ENCODE results near the gene MOB2. TPM values are rescaled to one million over a fixed set of nuclear protein-coding genes. Genes with fewer than 3 reads are reported as not detected.

Gene MOB2
- total RNA-seq, 1 experiment from 2014 or later = 22.7 TPM

- Histone ChIP-seq H3K27ac (ENCODE audit: insufficient read length, low read depth, low read length) (no peak overlapping the region), H3K56ac (ENCODE audit: insufficient read length, low read depth, low read length) (no peak overlapping the region), H4K8ac (replicated peaks; ENCODE audit: insufficient read length, low read depth, low read length) (no peak overlapping the region), H3K27me3 (ENCODE audit: insufficient read depth, low read length) (no peaks in the 10 kb centered on the region), H3K4ac (ENCODE audit: low read depth, low read length) (no peak overlapping the region), H2BK120ac (ENCODE audit: low read depth, low read length, poor library complexity, severe bottlenecking) (no peak overlapping the region), H3K4me2 (ENCODE audit: insufficient read depth, insufficient read length, low read length) (no peak overlapping the region), H3K18ac (ENCODE audit: insufficient read length, low read depth, low read length) (no peak overlapping the region), H2BK12ac (ENCODE audit: insufficient read length, low read depth, low read length) (no peak overlapping the region), H3K14ac (ENCODE audit: insufficient read depth, low read length) (no peak overlapping the region), H3K9me3 (ENCODE audit: control insufficient read depth, low read depth, low read length) (no peaks in the 10 kb centered on the region), H4K20me1 (ENCODE audit: control insufficient read depth, insufficient read depth, insufficient read length) (peaks cover 2% of the 10 kb centered on the region), H2AFZ (ENCODE audit: low read length) (no peak overlapping the region), H3K23ac (ENCODE audit: insufficient read length, low read depth, low read length) (no peak overlapping the region), H3T11ph (ENCODE audit: low read length) (no peak overlapping the region), H3K9ac (ENCODE audit: extremely low read depth, insufficient read length, low read length) (no peak overlapping the region), H2BK20ac (ENCODE audit: low read depth, low read length, poor library complexity, severe bottlenecking) (no peak overlapping the region), H2BK5ac (ENCODE audit: insufficient read length, low read length) (no peak overlapping the region), H3K79me2 (ENCODE audit: insufficient read depth, low read length) (no peaks in the 10 kb centered on the region), H4K91ac (ENCODE audit: insufficient read length, low read depth, low read length) (no peak overlapping the region), H3K79me1 (ENCODE audit: insufficient read depth, low read depth, low read length, poor library complexity, severe bottlenecking) (no peaks in the 10 kb centered on the region), H2AK5ac (ENCODE audit: insufficient read length, low read length) (no peak overlapping the region), H2BK15ac (ENCODE audit: low read depth, low read length) (no peak overlapping the region), H4K5ac (ENCODE audit: insufficient read length, low read depth, low read length) (no peak overlapping the region), H3K4me1 (ENCODE audit: insufficient read depth, low read length) (no peaks in the 10 kb centered on the region), H3K23me2 (ENCODE audit: insufficient read length, low read depth, low read length, poor library complexity, severe bottlenecking) (no peaks in the 10 kb centered on the region)
- peaks cover 0 to 10% of the 10 kb centered on the region in 2 experiments; a peak in 2 of 4 replicates for H3K4me1 Mint-ChIP-seq
- H3K27ac Mint-ChIP-seq = no peak overlapping the region
- DNase-seq = no peak
- no peak for TF ChIP-seq CTCF (conservative IDR thresholded peaks at IDR 0.05)
- WGBS (ENCODE audit: extremely low coverage, insufficient read length, low lambda C conversion rate) = no CpG with 5 or more reads among the region's 21 CpGs
- peaks cover 0 to 8% (median 6%) of the 10 kb centered on the region in 3 experiments; a peak in 3 of 7 replicates for H3K36me3 Mint-ChIP-seq (ENCODE audit: insufficient read depth in 1 of 3, low read depth in 3 of 3)
- no peak overlapping the region for H3K4me3 Mint-ChIP-seq
- no peaks in the 10 kb centered on the region for H3K9me3 Mint-ChIP-seq
- H3K27me3 Mint-ChIP-seq (ENCODE audit: low read depth) = no peaks in the 10 kb centered on the region
These were observed 32.0 kb downstream of the MOB2 start for GRCh38 chr11:1454576-1454975.
